ENCODE data around the gene TBC1D1.
"Not testable (repeated sequence)": the region's sequence is repeated elsewhere in the genome, so short reads cannot be mapped to it uniquely, and the experiment has no call there.

TBC1D1 gene

DNA sequence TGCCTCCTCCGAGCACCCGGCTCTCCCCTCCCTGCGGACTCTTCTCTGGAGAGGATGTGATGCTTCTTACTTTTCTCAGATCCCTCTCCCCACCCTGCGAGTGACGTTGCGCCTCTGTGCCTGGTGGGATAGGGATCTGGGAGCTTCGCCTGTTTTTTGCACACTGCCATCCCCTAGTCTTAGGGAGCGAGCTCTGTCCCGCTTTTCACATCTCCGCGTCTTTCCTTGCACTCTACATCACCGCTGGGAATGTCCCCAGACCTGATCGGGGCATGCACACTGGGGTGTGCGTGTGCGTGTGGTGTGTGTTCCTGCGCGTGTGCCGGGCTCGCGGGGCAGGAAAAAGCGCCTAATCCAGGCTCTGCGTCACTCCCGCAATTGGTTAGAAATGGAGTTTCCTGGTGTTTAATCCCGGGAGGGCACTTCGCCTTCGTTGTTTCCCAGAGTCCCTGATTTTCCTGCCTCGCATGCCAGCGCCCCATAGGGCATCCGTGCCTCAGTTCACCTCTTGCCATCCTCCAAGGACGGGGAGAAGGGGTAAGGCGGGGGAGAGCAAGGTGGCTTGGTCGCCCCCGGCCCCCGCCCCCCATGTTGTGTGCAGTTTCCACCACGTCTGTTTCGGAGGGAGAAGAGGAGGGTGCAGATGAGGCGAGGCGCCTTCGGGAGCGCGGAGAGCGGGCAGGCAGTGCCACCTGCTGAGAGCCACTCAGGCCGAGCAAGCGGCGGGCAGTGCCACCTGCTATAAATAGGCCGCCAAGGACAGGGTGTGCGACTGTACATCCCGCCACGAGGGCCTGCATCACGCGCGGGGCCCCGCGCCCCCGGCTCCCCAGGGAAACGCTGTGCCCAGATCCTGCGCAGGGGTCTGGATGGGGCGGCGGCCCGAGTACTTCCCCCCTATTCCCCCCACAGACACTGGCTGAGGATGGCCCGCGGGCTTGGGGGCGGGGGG is 759 bp upstream of the TBC1D1 start:
- DNase-seq: peak; percentile 72

DNA sequence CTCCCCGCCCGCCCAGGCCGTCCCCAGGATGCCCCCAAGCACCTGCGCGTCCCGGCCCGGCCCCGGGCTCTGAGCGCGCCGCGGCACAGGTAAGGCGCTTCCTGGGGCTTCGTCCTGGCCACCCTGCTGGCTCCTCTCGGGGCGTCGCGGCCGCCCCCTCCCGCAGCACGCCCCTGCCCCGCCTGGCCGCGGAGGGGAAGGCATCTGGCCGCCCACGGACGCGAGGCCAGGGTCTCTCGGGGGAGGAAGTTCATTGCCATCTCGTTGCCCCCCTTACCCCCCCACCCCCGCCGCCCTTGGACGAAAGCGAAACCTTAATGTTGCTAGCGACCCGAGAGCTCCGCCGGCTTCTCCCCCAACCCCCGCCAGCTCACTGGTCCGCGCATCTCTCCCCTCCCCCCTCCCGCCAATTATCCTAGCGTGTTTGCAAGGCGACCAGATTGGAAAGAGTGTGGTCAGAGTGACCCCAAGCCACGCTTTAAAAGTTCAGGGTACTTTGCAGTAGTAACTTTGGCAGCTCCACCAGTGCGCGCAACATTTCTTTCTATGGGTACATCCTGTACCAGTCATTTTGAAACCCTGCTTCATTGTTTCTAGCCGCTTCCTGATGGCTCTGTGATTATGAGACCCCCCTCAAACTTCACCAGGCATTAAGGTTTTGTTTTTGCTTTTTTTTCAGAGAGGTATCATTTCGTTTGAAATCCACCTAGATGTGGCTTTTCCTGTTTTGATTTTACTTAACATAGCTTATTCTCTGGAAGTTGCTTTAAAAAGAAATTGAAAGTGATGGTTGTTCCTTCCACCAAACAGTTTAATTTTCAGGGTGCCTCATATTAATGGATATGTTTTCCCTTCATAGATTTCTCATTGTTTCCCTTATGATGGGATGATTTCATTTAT is 626 bp downstream of the TBC1D1 start:
- peak; percentile 46 for DNase-seq

DNA sequence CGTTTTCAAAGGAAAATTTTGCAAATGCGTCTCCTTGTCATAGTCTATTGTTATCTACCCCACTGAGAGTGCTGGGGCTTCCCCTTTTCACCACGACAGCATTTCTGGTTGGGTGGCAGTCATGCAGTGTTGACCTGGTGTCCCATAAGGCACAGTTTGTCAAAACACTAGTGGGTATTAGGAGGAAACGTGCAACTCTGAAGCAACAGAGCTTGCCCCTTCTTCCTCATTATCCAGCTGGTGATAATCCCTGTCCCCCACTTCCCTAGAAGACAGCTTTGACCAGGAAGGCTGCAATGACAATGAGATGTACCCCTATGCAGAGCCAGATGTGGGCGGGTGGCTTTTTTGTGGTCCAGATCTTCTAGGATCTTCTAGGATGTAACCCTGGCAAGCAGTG is 1.8 kb downstream of the TBC1D1 start:
- DNase-seq: peak; percentile 66

DNA sequence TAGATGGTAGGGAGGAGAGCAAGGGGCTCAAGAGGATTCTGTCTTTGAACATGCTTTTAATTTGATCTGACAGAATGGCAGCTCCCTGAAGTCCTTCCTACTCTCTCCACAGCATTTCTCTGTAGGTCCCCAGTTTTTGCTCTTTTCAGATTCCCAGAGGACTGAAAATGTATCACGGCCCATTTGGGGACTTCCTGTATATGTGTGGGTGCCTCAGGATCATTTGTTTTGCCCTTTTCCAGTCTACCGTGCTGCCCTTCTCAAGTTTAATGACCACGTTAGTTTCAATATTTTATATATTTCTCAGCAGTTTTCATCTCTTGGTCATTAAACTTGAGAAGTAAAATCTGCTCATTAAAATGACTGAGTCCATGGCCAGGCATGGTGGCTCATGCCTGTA is 2.3 kb downstream of the TBC1D1 start:
- DNase-seq: no peak

DNA sequence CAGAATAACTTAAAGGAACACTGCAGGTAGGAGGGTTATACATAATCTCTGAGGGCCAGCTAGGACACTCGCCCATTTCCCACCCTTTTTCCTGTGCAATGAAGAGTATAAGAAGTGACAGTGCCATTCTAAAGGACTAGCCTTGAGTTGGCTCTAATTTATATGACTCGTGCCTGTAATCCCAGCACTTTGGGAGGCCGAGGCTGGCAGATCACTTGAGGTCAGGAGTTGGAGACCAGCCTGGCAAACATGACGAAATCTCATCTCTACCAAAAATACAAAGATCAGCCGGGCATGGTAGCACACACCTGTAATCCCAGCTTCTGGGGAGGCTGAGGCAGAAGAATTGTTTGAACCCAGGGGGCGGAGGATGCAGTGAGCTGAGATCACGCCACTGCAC is 4.4 kb downstream of the TBC1D1 start:
- no peak for DNase-seq

DNA sequence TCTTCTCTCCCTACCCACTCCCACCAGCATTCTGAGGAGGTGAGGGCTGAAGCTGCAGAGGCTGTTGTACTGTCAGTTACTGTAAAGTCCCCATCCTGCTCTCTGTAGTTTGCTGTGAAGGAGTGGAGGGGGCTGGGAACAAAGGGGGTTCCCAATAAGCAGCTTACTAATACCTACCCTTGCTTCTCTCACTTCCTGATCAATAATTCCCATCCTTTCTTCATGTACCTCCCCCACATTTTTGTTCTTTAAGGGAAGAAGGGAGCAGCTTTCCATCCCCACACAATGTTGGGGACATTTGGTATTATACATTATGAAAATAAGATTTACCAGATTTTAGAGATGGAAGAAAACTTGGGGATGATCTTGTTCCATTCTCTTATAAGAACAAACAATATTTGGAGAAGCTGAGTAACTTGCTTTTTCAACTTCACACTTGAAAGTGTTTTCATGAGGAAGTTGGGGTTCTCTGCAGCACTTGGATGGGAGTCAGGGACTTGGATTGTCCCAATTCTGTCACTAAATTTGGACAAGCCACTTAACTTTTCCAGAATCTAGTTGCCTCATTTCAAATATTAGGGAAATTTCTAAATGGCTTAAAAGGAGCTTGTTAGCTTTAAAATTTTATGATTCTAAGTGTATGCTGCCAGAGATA is 5.4 kb downstream of the TBC1D1 start:
- no peak for DNase-seq

DNA sequence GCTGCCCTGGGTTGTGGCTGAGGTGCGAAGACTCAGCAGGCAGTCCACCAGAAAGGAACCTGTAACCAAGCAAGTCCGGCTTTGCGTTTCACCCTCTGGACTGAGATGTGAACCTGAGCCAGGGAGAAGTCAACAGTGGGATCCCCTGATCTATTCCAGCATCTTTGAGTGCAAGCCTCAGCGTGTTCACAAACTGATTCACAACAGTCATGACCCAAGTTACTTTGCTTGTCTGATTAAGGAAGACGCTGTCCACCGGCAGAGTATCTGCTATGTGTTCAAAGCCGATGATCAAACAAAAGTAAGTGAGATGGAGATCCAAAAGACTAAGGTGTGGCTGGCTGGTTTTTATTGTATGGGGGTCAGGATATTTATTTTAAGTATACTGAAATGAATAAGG is 11.3 kb downstream of the TBC1D1 start:
- DNase-seq: no peak

DNA sequence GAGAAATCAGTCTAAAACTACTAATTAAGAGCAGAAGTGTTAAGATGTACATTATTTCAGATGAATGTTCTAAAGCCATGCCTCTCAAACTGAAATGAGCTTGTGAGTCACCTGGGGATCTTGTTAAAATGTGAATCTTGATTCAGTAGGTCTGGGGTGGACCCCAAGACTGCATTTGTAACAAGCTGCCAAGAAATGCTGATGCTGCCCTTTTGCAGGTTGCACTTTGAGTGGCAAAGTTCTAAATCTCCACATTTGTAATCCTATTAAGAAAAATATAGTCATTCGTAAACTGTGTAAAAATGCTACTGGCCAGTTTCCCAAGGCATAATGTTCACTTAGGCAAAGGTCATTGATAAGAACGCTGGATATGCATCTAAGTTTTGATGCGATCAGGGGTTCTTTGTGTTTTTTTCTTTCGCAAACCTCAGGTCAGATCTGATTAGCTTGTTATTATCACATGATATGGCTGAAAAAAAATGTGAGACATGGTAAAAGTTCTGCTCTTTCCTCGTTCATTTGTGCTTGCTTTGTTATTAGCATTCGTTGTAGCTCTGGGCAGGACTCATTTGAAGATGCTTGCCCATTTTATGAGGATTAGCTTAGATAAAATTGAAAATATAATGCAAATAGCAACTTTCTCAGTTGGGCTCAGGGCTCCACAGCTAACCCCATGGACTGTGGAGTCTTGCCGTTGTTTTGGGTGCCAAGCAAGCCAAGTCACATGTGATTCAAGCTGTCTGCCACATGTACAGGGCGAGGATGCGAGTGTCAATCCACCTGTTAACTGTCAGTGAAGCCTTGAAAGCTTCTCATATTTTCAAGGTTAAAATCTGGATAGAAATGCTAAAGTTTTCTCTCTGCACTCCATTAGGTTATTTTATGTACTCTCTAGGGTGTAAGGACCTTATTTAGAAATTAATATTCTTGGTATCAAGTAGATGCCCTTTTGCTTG is 12.1 kb downstream of the TBC1D1 start:
- no peak for DNase-seq

DNA sequence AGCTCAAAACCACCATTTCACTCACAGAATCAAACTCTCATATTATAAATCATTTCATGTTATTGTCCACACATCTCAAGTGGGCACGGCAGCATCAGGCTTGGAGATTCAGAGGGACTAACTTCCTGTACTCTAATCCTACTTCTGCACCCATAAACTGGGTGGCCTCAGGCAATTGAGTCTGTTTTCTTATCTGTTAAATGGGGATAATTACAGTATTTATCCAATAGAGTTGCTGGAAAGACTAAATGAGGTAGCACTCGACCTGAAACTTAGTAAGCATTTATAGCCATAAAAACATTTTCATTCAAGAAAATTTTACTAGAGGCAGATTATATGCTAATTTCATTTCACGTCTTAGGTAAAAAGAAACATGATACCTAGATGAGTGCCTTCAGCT is 13.0 kb downstream of the TBC1D1 start:
- no peak for DNase-seq

DNA sequence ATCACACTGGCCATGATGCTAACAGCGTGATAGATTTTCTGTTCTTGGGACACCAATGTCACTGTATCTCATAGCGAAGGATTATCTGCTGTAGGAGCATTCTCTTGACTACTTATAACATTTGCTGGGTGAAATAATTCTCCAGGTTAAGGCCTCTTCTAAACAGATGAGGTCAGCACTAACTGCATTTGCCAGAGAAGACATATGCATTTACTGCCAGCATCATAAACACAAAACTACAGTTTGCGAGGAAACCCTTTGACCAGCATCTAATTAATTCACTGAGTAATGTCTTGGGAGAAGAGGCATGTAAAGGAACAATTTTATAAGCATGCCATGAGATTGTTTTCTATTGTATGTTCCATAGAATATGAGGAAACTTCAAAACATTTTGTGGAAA is 13.9 kb downstream of the TBC1D1 start:
- DNase-seq: no peak

DNA sequence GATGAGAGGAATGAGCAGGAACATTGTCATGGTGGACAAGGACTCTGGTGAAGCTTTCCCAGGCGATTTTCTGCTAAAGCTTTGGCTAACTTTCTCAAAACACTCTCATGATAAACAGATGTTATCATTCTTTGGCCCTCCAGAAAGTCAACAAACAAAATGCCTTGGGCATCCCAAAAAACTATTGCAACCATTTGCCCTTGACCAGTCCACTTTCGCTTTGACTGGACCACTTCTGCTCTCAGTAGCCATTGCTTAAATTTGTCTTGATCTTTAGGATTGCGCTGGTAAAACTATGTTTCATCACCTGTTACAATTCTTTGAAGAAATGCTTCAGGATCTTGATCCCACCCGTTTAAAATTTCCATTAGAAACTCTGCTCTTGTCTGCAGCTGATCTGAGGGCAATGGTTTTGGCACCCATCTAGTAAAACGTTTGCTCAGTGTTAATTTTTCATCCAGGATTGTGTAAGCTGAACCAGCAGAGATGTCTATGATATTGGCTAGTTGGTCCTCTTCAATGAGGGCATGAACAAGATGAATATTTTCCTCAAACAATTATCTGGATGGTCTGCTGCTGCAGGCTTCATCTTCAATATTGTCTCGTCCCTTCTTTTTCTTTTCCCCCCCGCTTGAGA is 14.8 kb downstream of the TBC1D1 start:
- DNase-seq: no peak

DNA sequence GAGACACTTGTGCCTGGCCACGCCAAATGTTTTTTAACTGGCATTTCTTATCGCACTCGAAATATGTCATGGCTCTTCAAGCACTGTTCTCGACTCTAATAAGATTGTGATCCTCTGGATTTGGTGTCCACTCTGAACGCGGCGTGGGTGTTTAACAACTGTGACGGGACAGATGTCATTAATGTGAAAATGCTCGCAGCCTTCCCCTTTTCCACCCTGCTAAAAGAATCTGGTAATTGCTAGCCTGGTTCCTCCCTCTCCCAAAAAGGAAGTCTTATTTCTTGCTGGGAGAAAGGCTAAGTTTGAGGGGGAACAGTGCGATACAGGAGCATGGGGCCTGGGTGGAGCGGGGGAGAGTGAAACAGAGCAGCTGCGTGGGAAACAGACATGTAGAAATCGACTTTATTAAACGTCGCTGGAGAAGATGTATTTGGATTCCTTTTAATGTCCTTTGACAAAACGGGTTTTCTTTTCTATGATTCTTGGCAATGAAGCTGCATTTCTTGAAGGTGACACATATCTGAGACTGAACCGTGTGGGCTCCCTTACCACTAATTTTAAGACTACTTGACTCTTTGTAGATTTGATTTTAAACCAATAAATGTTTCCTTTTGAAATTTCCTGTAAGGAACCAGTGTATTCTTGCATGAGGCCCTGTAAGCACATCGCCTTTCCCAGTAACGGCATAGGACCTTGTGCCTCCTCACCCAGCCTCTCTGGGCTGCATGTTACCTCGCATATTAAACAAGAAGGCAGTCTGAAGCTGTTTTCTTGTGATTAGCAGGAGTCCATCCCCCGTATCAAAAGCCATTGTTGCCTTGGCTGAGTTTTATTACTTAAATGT is 17.8 kb downstream of the TBC1D1 start:
- no peak for DNase-seq

DNA sequence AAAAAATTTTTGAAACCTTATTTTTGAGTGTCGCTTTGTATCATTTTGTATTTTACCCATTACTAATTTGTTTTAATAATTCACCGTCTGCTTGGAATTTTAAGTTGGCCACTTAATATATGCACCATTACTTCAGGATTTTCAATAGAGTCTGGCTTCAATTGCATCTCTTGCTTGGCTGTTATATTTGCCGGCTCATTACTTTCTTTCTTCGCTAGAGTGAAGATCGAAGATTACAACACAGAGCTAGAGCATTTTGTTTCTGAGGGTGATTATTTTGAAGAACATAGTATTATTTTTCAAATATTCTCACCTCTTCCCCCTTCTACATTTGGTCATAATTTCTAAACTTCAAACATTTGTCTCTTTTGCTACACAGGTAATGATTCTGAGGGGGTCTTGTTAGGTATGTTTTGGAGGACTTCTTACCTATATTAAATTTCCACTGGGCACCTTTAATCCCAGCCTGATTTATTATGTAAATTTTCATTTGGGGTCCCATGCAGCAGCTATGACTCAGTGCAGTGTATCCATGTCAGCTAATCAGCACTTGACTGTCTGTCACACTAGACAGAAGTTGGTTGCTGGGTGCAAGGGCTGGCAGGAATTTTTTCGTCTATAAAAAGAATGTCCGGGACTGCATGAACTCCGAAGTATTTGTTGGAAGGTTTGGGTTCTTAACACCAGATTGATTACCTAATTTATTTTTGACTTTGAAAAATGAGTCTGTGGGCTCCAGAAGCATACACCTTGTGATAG is 18.6 kb downstream of the TBC1D1 start:
- no peak for DNase-seq

DNA sequence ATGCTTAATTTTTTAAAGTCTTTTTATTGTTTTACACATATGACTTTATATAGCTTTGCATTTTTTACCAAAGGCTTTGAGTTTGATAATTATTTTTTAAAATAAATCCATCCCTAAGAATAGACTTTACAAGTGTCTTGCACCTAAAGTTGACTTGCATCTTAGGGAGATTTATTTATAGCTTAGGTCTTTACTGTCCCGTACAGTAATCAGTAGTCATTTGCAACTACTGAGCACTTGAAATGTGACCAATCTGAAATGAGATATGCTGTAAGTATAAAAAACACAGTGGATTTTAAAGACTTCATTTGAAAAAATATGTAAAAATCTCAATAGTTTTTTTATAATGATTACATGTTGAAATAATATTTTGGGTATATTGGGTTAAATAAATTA is 19.2 kb downstream of the TBC1D1 start:
- no peak for DNase-seq

DNA sequence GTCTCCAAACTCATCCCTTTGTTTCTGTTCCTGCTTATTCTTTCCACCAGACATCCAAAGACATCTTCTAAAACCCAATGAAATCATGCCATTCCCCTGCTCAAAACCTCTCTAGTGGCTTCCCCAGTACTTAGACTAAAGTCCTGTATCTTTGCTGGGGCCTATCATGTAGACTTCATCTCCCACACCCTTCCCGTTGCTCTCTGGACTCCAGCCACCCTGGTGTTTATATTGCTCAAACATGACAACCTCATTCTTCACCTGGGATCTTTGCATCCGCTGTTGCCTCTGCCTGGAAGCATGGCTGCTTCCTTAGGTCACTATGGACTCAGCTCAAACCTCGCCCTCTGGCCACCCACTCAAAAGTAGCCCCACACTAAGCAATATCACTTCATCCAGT is 23.7 kb downstream of the TBC1D1 start:
- no peak for DNase-seq

DNA sequence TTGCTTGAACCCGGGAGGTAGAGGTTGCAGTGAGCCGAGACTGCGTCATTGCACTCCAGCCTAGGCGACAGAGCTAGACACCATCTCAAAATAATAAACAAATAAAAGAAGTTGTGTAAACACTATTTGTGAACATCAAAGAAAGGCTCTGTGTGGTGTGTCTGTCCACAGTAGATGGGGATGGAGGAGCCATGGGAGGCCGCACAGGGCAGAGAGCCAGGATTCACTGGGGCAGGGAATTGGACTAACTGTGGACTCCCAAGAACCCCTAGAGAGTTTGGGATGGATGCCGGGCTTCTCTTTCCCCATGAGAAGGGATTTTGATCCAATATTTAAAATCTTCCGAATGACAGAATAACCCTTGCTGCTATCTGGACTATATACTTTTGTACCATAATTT is 26.5 kb downstream of the TBC1D1 start:
- DNase-seq: no peak

DNA sequence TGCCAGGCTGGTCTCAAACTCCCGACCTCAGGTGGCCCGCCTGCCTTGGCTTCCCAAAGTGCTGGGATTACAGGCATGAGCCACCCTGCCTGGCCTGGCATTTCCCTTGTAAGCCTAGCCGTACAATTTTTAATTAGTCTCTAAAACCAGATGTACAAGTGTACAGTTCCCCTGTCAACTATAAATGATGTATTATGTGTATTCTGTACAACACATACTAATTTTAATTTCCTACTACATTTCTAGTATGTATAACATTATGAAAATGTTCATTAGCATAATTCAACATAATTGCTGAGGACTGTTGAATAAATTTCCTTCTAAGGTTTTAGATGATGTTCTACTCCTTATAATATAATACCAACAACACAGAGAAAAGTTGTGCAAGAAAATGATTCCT is 27.8 kb downstream of the TBC1D1 start:
- DNase-seq: no peak

DNA sequence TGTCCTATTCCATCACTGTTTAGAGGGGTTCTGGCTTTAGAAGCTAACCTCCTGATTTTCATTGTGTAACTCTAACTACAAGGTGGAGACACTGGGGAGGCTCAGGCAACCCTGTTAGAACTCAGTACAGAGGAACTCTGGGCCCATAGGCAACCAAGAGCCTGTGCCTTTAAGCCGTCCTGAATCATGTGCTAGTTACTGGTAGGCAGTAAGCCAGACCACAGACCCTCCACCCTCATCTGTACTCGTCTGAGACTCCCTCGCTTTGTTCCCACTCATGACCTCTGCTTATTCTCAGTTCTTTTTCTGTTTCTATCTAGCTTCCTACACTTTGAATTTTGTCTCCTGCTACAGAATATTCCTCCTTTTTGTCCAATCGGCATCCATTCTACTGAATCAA is 31.4 kb downstream of the TBC1D1 start:
- DNase-seq: peak; percentile 68

DNA sequence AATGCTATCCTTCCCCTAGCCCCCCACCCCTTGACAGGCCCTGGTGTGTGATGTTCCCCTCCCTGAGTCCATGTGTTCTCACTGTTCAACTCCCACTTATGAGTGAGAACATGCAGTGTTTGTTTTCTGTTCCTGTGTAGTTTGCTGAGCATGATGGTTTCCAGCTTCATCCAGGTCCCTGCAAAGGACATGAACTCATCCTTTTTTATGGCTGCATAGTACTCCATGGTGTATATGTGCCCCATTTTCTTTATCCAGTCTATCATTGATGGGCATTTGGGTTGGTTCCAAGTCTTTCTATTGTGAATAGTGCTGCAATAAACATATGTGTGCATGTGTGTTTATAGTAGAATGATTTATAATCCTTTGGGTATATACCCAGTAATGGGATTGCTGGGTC is 32.2 kb downstream of the TBC1D1 start:
- DNase-seq: not testable (repeated sequence)

DNA sequence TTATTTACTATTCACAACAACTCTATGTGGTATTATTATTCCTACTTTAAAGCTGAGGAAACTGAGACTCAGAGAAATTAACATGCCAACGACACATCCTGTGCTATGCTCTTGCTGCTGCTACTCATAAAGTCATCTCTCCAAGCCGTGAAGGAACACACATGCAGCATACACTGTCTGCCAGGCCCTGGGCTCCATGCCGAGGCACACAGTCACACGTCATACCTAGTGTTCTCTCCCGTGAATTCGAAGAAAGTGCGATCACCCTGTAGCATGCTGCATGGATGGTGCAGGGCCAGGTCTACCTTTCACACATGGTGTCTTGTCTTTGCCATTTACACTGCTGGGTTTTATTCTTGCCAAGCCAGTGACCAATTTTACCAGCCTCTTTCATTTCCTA is 34.1 kb downstream of the TBC1D1 start:
- no peak for DNase-seq

All from hematopoietic multipotent progenitor cell treated with erythropoietin and hydrocortisone succinate and interleukin-3 and kit ligand, for 4 days (in vitro differentiated cells).